HG02885 (cell line): ENCODE results near the gene ITPR3.
A peak's percentile ranks its signal among the peaks of the same experiment; 100 is the strongest.

ENCODE experiments used
- ATAC-seq: cut with Tn5 transposase; IDR thresholded peaks from one replicate; pipeline ENCODE4 v1.9.1; 2021; ENCODE audit warnings: mild to moderate bottlenecking; ENCODE audit not compliant: unreplicated experiment, poor library complexity

Gene ITPR3

DNA sequence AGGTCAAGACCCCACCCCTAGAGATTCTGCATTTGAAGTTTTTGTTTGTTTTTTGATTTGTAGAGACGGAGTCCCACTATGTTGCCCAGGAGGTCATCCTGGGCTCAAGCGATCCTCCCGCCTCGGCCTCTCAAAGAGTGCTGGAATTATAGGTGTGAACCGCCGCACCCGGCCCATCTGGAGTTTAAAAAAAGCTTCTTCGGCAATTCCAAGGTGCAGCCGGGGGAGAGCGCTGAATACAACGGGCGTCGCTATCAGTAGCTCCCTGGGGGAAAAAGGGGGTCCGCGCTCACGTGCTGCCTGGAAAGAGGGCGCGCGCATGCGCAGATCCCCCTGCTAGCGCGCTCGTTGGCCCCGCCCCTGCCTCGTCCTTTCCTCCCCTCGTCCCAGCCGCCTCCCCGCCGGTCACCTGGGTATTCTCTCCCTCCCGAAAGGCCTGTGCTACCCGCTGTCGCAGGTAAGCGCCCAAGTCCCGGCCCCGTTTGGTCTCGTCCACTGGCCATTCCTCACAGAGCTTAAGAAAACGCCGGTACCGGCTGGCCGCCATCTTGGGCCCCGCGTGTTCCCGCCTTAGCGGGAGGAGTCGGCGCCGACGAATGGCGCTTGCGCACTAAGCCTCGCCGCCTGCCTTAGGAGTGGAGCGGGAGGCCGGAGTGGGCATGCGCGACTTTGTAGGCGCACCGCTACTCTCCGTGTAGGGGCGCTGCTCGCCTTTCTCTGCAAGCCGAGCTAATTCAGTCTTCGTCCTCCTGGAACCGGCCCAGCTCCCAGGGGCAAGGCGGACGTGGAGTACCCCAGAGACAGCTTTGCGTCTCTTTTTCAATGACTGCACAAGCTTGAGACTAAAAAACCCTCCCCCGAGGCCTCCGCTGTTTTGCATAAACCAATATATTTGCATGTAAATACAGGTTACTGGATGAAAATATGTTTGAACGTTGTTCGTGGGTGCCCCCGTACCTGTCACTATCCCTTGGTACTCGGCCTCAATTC, 90.3 kb downstream of the ITPR3 start, which contains the start of gene UQCC2:
UQCC2 (minus strand) TSS at position 561 of the 990 bp plus-strand sequence; CDS start at position 547, 14 bp downstream.
- peak; percentile 91 for ATAC-seq

DNA sequence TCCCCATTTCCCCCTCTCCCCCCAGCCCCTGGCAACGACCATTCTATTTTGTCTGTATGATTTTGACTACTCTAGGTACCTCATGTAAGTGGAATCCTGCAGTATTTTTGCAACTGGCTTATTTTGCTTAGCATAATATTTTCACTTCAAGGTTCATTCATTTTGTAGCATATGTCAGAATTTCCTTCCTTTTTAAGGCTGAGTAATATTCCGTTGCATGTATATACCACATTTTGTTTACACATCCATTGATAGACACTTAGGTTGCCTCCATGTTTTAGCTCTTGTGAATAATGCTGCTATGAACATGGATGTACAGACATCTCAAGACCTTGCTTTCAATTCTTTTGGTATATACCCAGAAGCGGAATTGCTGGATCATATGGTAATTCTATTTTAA, 91.8 kb downstream of the ITPR3 start:
- ATAC-seq, result no peak

DNA sequence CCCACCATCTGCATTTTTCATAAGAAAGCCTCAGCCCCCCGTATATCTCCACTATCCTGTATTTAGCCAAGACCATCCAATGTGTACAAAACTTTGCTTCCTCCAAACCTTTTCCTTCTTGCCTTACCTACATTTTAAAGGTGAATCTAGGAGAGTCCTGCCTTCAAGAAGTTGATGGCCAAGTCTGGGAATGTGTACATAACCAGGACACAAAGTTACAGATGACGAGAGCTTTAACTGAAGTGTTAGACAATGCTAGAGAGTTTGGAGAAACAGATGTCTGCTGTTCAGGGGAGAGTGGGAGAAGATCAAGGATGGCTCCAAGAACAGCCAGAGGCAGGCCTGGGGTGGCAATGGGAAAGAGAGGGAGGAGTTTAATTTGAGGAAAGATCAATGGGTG, 92.7 kb downstream of the ITPR3 start:
- ATAC-seq, result no peak

DNA sequence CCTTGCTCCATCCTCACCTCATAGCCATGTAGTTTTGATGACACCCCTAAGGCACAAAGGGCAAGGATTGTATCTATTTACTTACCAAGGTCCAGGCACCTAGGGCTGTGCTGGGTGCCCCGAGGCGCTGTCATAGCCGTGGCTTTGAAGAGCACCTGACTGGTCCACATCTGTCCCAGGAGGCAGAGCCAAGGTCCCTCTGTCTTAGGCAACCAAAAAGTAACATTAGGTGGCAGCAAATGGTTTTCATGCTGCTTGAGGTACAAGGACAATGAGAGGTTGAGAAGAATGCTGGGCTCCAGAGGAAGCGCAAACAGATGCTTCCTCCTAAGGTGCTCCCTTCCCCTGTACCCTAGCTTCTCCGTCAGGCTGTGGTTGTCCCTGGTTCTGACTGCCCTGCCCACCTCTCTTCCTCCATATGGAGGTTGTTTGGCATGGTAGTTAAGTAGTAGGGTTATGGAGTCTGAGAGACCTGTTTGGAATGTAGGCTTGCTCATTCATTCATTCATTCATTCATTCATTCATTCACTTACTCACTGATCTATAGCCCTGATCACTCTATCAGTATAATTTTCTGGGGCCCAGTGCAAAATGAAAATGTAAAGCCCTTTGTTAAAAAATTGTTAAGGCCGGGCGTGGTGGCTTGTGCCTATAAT, 93.4 kb downstream of the ITPR3 start:
- no peak for ATAC-seq

DNA sequence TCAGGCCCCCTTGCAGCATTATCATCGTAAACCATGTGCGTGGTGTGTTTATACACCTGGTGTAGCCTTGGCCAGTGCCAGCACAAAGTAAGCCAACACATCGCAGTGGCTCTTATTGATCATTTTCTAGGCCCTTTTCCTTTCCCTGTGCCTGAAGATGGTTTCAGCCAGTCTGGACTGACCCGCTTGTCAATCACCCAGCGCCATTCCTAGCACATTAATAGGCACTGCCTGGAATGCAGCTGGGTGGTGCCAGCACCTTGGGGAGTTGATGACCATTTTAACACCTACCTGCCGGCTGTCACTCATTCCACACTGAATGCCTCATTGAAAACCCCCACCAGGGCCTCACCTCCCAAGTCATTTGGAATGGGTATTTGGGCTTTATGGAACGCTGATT, 95.3 kb downstream of the ITPR3 start:
- ATAC-seq, result no peak

DNA sequence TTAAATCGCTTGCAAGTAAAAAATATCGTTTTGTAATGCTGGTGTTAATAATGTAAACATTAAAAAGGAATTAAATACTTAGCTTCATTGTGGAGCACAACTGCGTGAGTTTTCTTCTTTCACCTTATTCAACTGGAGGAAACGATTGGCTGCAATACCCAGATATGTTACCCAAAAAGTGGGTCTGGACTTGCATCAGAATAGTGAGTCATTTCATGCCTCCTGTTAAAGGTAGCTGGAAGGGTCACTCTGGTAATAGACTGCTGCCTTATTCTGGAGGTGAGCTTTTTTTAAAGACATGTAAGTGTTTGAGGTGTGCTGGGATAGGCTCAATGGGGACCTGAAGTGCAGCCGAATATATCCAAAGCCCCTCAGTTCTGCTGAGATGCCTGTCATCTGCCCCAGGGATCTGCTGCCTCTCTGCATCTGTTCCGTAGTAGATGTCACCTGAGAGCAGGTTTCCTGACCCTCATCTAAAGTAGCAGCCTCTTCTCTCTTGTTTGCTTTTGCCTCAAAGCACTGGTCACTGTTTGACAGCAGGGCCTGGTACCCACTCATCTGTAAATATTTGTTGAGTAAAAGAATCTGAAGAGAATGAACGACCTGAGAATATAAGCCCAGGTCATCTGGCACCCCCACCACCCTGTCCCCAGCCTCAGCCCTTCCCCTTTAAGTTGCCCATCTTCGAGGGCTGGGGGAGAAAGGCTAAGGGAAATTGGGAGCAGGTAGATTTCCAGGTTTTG, 95.9 kb downstream of the ITPR3 start:
- no peak for ATAC-seq

DNA sequence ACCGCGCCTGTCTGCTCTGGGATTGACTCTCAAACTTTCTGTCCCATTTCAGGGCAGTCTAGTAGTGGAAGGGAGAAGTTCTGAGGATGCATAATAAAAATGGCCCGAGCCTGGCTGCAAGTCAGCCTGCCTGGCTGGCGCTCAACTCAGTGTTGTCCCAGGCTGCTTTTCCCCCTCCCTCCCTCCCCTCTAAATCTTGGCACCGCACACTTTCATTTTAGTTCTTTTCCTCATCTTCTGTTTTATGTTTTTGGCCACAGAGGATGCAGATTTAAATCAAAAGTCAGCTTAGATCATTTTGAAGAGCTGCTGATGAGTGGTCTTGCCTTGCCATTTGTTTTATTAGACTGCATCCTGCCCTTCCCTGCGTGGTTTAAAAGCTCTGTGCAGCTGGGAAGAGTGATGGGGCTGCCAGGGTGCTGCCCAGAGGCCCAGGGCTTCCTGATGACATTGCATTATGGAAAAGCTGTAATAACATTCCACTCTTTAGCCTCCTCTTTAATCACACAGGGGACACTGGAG, 96.9 kb downstream of the ITPR3 start:
- ATAC-seq, result no peak

DNA sequence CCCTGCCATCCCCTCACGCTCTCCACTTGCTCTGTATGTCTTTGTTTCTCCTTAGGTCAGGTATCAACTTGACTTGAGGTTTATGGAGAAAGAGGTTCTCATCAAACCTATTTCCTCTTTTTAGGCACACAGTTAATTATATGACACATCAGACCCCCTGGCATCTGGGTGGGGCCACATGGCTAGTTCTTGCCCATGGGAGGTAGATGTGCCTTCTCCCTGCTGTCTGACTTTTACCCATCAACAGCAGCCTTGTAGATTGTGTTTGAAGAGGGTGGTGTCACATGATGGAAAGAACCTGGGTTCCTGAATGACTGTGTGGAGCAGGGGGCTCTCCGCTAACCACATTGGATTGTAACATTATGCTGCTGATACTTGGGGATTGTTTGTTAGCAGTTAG, 97.6 kb downstream of the ITPR3 start:
- no peak for ATAC-seq

DNA sequence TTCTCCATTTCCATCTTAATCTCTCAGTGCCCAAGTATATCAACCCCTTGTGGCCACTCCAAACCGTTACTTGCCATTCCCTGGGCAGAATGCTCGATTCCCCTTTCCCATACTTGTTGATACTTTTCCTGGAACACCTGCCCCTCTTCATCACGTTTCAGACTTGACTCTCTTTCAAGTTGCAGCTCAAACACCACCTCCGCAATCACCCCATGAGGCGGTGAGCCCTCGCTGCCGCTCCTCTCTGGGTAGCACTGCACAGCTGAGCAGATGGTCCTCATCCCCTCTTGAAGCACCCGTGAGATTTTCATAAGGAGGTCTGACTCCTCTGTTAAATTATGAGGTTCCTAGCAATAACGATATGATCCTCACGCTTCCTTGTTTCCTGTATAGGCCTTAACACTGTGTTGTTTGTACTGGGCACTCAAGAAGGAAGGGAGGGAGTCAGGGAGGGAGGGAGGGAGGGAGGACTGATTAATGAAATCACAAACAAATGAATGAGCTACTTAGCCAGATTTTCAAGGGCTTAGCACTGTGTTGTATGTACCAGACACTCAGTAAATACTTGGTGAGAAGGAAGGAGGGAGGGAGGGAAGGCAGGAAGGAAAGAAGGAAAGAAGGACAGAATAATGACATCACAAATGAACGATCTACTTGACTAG, 98.3 kb downstream of the ITPR3 start:
- no peak for ATAC-seq

DNA sequence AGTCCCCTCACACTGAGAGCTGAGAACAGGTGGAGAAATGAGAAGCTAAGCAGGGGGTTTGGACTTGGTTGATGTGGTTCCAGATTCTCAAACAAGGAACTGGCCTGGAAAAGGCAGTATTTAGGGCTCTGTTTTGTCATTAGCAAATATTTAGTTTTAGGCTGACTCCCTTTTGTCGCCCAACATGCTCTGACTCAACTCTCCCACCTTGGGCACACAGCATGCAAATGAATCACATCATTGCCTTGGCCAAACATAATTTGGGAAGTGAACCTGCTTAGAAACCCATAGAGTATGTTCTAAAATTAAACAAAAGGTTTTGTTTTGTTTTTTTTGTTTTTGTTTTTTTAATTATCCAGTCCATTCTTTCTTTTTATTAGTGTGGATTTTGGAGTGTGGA, 99.9 kb downstream of the ITPR3 start:
- no peak for ATAC-seq

DNA sequence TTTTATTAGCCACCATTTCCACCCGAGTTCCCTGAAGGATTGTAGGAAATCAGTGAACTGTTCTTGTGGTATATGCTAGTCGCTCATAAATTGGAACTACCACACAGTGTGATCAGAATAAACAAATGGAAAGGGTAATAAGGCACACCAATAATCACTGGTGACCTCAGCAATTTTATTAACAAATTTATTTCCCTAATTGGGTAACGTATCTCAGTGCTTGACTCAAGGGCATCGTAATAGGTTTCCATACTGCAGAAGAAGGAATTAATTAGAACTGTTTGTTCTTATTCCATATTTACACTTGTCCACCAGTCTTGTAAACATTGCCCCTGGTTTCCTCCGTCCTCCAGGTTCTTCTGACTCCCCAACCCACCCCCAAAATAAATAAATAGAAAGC, 100.4 kb downstream of the ITPR3 start:
- ATAC-seq, result no peak

DNA sequence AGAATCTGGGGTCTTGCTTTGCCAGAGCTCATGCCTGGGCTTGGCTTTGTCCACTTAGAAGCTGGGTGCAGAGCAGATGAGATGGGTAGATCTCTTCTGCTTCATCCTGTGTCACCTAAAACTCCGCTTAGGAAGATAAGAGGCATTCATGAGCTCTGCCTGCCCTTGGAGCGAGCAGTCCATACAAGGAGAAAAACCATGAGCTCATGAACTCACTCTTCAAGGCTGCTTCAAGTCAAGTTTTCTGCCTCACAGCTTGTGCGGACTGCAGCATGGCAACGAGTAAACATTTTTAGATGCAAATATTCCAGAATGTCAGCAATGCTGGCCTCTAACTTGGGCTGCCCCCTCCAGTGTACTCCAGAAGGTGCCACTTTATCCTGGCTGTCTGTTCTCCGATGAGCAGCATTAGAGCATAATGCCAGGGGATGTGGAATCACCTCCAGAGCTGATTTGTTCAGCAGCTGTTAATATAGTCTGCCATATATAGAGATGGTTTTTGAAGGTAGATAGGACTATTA, 101.0 kb downstream of the ITPR3 start:
- ATAC-seq, result no peak

DNA sequence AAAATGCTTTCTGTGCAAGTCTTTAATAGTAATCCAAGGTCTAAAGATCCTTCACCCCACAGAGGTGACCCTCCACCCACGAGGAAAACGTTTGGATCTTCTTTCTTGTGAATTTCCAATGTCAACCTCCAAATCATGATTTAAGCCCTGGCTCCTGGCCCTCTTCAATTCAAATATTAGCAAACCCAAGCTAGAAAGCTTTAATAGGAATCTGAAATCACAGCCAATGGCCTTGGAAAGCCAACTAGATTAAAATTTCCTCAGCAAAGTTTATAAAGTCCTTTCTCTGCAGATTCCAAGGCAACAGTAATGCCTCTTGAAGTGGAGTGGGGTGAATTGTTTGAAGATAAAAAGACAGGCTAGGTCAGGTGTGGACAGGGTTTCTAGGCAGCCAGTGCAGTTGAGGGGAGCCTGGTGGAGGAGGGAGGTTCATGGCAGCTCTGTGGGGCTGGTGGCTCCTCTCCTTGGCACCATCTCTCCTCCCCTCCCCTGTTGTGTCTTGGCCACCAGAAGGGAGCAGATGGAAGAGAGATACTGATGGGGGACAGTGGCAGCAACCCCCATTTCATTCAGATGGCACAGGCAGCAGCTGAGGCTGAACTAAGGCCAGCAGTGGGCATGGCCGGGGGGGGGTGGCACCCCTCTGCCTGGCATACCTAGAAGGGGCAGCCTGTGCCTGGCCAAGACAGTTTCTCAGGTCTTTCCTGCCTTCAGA, 102.4 kb downstream of the ITPR3 start:
- ATAC-seq, result no peak

DNA sequence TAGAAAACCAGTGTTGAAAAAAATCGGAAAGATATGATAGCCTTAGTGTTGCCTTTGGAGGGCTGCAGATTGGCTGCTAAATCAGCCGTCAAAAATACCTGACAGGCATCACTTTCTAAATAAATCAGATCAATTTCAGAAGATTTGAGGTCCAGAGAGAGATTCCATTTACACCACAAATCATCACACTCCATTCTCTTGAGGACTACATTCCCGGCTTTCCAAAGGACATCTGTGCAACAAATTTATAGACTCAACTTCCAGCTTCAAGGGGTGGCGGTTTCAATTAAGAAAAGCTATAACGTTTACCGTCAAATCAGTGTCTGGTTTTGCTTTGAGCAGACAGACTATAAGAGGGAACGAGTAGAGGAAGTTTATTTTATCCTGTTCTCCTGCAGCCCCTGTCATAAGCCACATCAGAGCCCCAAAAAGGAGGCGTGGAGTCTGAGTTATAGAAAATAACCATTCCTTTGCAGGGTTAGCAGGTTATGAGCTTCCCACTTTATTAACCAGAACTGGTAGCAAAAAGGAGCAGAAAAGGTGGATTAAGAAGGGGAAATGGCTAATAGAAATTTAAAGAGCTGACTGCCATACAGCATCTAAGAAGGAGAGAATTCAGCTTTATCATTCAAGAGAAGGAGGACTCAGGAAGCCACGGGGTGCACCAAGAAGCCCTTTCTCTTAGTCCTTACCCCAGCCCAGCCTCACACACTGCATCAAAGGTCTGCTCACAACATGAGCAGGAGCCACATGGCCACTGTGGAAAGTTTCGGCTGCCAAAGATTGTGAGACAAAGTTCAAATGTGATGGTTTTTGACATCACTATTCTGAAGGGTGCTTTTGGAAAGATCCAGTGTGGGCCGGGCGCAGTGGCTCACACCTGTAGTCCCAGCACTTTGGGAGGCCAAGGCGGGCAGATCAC, 103.2 kb downstream of the ITPR3 start:
- no peak for ATAC-seq

DNA sequence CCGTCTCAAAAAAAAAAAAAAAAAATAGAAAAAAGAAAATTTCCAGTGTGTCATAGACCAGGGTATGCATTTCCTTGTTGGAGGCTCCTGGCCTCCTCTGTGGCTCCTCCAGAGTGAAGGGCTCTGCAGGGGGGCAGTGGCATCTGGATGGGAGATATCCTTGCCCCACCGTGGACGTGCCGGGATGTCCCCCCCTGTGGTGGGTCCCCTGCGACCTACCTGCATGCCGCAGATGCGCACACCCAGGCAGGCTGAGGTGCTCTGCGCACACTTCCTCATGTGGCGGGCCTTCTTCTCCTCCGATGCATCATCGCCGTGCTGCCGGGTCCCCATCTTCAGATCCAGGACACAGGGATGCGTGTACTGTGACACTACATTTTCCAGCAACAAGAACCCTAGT, 104.1 kb downstream of the ITPR3 start:
- no peak for ATAC-seq

DNA sequence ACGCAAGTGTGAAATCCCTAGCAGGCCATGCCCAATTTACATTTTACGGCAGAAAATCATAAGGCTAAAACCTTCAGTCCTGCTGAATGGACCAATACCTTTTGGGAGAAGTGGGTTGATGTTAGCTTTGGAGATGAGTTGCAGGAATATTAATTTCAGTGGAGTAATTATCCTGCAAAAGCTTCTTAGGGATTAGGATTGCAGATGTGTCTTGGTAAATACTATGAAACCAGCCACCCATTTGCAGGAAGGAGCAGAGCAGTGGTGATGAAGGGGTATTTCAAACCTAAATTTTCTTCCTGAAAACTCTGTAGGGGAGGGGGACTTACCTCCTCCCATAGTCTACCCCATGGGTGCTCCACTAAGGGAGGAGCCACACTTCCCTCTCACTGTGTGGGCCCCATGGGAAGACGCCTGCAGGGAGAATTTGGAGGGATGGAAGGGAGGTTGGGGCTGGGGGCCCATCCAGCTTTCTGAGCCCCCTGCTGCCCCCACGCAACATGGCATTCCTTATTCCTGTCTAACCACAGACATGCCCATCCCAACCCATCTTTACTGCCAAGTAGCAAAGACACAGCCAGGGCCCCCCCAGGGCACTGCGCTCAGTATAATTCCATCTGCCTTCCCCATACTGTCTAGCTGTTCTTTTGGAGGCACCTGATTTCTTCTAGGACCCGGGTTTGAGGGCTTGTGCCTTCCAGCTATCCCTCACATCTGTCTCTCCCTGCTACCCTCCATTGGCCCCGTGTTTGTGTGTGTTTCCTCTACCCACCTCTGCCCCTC, 105.0 kb downstream of the ITPR3 start:
- ATAC-seq, result no peak

DNA sequence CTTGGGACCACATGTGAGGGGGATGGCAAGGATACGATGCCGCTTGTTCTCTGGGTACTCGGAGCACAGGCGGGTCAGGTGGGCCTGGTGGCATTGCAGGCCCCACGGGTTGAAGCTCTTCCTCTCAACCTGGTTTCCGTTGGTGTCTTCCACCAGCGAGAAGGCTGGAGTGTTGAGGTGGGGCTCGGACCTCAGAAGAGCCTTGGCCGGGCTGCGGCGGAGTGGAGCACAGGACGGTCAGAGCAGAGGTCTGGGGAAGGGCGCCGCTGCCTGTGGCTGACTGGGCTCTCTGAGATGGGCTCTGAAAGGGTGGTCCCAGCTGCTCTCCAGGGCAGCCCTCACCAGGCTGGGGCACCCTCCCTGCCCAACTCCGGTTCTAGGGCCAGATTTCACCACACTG, 105.6 kb downstream of the ITPR3 start:
- ATAC-seq, result no peak
